ENCODE data around the gene DPP4. TPM values are rescaled to one million over a fixed set of nuclear protein-coding genes. Genes with fewer than 3 reads are reported as not detected.

The DPP4 gene
- polyA plus RNA-seq, 1 donor from 2014 or later: not detected

DNA sequence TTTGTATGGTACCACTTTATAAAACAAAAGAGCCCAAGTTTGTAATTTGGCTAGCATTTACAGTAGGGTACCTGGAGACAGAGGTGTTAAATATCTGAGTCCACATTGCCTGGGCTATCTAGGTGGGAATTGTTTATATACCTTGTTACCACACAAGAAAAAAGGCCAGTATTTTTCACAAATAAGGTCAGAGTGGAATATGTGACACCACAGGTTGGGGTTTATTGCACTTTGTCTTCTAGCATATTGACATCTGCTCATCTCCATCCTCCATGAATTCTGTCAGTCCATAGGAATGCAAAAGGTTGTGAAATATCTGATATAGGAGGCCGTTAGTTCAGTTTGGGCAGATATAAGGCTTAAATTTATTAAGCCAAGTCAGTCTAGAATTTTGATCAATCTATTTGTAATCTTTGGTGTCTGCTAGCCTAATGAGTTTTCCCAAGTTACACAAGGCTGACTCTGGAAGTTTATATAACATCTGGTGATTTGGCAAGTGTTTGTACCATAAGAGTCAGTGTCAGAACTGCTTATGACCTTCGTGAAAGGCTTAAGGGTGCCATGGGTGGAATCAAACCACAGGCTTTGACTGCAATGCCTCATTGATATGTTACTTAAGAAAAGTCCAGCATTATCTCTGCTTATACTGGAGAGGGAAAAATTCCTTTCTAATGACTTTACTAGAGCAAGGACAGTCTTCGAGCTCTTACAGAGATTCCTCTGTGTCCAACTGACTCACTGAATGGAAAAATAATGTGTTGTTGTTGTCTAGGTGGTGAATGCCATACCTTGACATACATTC is 11.3 kb upstream of the DPP4 start:
- H3K4me2 ChIP-seq (ENCODE audit: low read length): no peak overlapping the region
- no peaks in the 10 kb centered on the region for H3K36me3 ChIP-seq (ENCODE audit: insufficient read depth, low read length)
- H3K9ac ChIP-seq (ENCODE audit: low read length): no peak overlapping the region
- TF ChIP-seq RAD21 (conservative IDR thresholded peaks at IDR 0.05) (no peak), EP300 (conservative IDR thresholded peaks at IDR 0.05; ENCODE audit: poor library complexity, severe bottlenecking) (no peak), EZH2 (IDR thresholded peaks at IDR 0.05; ENCODE audit: borderline replicate concordance, insufficient read depth, low read length, poor library complexity, severe bottlenecking) (no peak), POLR2AphosphoS5 (IDR thresholded peaks at IDR 0.05) (no peak), SMC3 (conservative IDR thresholded peaks at IDR 0.05; ENCODE audit: poor library complexity) (no peak), TAF1 (IDR thresholded peaks at IDR 0.05; ENCODE audit: low read depth) (no peak), MXI1 (conservative IDR thresholded peaks at IDR 0.05; ENCODE audit: poor library complexity, severe bottlenecking) (no peak)
- TF ChIP-seq, protein P1, sequence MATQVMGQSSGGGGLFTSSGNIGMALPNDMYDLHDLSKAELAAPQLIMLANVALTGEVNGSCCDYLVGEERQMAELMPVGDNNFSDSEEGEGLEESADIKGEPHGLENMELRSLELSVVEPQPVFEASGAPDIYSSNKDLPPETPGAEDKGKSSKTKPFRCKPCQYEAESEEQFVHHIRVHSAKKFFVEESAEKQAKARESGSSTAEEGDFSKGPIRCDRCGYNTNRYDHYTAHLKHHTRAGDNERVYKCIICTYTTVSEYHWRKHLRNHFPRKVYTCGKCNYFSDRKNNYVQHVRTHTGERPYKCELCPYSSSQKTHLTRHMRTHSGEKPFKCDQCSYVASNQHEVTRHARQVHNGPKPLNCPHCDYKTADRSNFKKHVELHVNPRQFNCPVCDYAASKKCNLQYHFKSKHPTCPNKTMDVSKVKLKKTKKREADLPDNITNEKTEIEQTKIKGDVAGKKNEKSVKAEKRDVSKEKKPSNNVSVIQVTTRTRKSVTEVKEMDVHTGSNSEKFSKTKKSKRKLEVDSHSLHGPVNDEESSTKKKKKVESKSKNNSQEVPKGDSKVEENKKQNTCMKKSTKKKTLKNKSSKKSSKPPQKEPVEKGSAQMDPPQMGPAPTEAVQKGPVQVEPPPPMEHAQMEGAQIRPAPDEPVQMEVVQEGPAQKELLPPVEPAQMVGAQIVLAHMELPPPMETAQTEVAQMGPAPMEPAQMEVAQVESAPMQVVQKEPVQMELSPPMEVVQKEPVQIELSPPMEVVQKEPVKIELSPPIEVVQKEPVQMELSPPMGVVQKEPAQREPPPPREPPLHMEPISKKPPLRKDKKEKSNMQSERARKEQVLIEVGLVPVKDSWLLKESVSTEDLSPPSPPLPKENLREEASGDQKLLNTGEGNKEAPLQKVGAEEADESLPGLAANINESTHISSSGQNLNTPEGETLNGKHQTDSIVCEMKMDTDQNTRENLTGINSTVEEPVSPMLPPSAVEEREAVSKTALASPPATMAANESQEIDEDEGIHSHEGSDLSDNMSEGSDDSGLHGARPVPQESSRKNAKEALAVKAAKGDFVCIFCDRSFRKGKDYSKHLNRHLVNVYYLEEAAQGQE (IDR thresholded peaks at IDR 0.05; ENCODE audit: borderline replicate concordance): no peak
- TF ChIP-seq, protein P2, sequence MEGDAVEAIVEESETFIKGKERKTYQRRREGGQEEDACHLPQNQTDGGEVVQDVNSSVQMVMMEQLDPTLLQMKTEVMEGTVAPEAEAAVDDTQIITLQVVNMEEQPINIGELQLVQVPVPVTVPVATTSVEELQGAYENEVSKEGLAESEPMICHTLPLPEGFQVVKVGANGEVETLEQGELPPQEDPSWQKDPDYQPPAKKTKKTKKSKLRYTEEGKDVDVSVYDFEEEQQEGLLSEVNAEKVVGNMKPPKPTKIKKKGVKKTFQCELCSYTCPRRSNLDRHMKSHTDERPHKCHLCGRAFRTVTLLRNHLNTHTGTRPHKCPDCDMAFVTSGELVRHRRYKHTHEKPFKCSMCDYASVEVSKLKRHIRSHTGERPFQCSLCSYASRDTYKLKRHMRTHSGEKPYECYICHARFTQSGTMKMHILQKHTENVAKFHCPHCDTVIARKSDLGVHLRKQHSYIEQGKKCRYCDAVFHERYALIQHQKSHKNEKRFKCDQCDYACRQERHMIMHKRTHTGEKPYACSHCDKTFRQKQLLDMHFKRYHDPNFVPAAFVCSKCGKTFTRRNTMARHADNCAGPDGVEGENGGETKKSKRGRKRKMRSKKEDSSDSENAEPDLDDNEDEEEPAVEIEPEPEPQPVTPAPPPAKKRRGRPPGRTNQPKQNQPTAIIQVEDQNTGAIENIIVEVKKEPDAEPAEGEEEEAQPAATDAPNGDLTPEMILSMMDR (IDR thresholded peaks at IDR 0.05; ENCODE audit: poor library complexity, severe bottlenecking): no peak
- H3K4me3 ChIP-seq (ENCODE audit: low read length): no peak overlapping the region
- H3K27me3 ChIP-seq (ENCODE audit: insufficient read depth, low read depth, low read length): no peaks in the 10 kb centered on the region
- H3K79me2 ChIP-seq (replicated peaks; ENCODE audit: insufficient read depth, low read length): no peaks in the 10 kb centered on the region
- H3K27ac ChIP-seq (ENCODE audit: low read length): no peak overlapping the region
- no peaks in the 10 kb centered on the region for H3K9me2 ChIP-seq (ENCODE audit: insufficient read depth, low read length)
- H4K20me1 ChIP-seq (ENCODE audit: insufficient read depth): no peaks in the 10 kb centered on the region
- H2AFZ ChIP-seq (ENCODE audit: low read depth, low read length): no peak overlapping the region
- no peaks in the 10 kb centered on the region for H3K9me3 ChIP-seq (ENCODE audit: low read length)
- H3F3A ChIP-seq (ENCODE audit: insufficient read depth, low read length, poor library complexity, severe bottlenecking): no peaks in the 10 kb centered on the region

DNA sequence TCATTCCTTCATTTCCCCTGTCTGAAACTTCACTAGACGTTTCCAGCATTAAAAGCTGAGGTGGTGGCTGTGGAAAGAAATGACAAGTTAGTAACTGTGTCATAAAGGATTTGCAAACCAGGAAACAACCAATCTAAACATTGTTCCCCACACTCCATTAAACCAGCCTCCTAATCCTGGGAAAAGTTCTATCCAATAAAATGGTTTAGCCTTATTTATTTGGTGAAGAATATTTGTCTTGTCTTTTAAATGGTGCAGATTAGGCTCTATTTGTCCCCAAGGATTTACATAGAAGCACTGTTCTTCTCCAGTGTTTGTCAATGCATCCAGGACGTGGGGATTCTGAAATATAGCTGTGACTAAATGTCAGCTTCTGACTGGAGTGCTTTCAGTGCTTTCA is 10.5 kb upstream of the DPP4 start:
- Histone ChIP-seq H3K36me3 (ENCODE audit: insufficient read depth, low read length) (no peaks in the 10 kb centered on the region), H2AFZ (ENCODE audit: low read depth, low read length) (no peak overlapping the region), H3K27ac (ENCODE audit: low read length) (no peak overlapping the region), H3K9me3 (ENCODE audit: low read length) (no peaks in the 10 kb centered on the region), H4K20me1 (ENCODE audit: insufficient read depth) (no peaks in the 10 kb centered on the region), H3K27me3 (ENCODE audit: insufficient read depth, low read depth, low read length) (no peaks in the 10 kb centered on the region), H3K79me2 (replicated peaks; ENCODE audit: insufficient read depth, low read length) (no peaks in the 10 kb centered on the region), H3K9ac (ENCODE audit: low read length) (no peak overlapping the region), H3K9me2 (ENCODE audit: insufficient read depth, low read length) (no peaks in the 10 kb centered on the region), H3F3A (ENCODE audit: insufficient read depth, low read length, poor library complexity, severe bottlenecking) (no peaks in the 10 kb centered on the region), H3K4me3 (ENCODE audit: low read length) (no peak overlapping the region), H3K4me2 (ENCODE audit: low read length) (no peak overlapping the region)
- TF ChIP-seq, protein P2 (IDR thresholded peaks at IDR 0.05; ENCODE audit: poor library complexity, severe bottlenecking): no peak

Data from neural cell (in vitro differentiated cells).